Left lung (tissue), 10 donors: ENCODE results near the gene ATXN3L. TPM values are rescaled to one million over a fixed set of nuclear protein-coding genes. Genes with fewer than 3 reads are reported as not detected.

Experiments
- ATAC-seq: fragments of 200-7000 bp; cut with Tn5 transposase; one replicate; pipeline ENCODE4 v1.9.1; 2020; ENCODE audit warnings: moderate library complexity
- DNase-seq, 4 donors: peaks; one replicate each; pipeline ENCODE4 v3.0.0-alpha.2; 2013 to 2020
- H3K27ac ChIP-seq, 2 donors: fragments of 200-600 bp; sonication (generic) in 1 of 2; one replicate each; pipeline versions ENCODE4 v1.5.0 to v1.8.0; 2020 to 2021
- H3K27me3 ChIP-seq, 2 donors: fragments of 200-600 bp; sonication (generic) in 1 of 2; one replicate each; pipeline versions ENCODE4 v1.5.0 to v1.8.0; 2020 to 2021
- H3K36me3 ChIP-seq, 2 donors: fragments of 200-600 bp; sonication (generic) in 1 of 2; one replicate each; pipeline versions ENCODE4 v1.5.0 to v1.8.0; 2020 to 2021
- H3K4me1 ChIP-seq, 2 donors: fragments of 200-600 bp; one replicate each; pipeline ENCODE4 v1.8.0; 2021
- H3K4me3 ChIP-seq, 2 donors: fragments of 200-600 bp; sonication (generic) in 1 of 2; one replicate each; pipeline versions ENCODE4 v1.5.0 to v1.8.0; 2020 to 2021; ENCODE audit warnings: mild to moderate bottlenecking in 1 of 2
- H3K9me3 ChIP-seq, 2 donors: fragments of 200-600 bp; sonication (generic) in 1 of 2; one replicate each; pipeline versions ENCODE4 v1.5.0 to v1.8.0; 2020 to 2021
- intact Hi-C, 2 donors: fragments of 100-400 bp; cut with DNase I; formaldehyde crosslinking; loops; one replicate each; pipeline versions ENCODE4 v1.11.2 to v1.14.2; 2022
- polyA plus RNA-seq, 6 donors: library from polyadenylated mRNA; unstranded; fragments of 120-200 nt; gene quantifications; one replicate each; pipeline ENCODE4 v1.2.1, GENCODE V29; 2013; ENCODE audit not compliant: insufficient read length in 6 of 6
- total RNA-seq, 2 donors: library from RNA; stranded (reverse); fragmentation: NEBNext Ultra II Directional; extraction: Animal tissue kit (Norgen Biotek cat#: 25700); gene quantifications; one replicate each; pipeline ENCODE4 v1.2.1, GENCODE V29; 2021
- TF ChIP-seq, protein P1 (sequence below), 2 donors: fragments of 200-600 bp; sonication (generic) in 1 of 2; IDR thresholded peaks; one replicate each; pipeline versions ENCODE4 v1.5.0 to v1.8.0; 2021; ENCODE audit warnings: antibody characterized with exemption in 2 of 2
- donor health status: DM: no; HTN: yes; CAD: no.
- donor health status: DM: no; HTN: no; CAD: no.

ATXN3L gene
- total and polyA plus RNA-seq, 8 donors, result not detected

DNA sequence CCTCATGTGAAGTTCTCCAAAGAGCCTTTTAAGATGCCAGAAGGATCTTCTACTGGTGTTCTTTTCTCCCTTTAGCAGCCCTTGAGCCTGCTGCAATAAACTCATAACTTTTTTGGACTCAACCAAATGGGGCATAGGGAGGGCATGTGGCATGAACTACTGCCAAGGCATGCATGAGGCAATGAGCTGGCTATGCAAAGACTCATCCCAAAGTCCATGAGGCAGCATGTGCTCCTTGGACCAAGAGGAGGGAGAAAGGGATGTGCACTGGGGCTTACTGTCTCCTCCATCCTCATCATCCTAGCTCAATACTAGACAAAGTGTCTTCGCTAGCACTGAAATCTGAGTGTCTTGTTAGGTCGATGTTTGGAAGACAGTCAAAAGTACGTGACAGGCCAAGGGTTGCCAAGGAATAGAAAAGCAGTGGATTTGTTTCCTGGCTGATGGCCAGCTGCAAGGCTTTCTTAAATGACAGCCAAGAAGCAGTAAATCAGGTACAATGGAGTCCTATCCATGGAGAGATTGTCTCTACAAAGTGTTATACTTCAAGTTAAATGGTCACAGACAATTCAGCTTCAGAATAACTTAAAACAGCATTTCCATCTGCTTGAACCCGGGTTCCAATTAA, 44.5 kb upstream of the ATXN3L start:
- no peaks in the 10 kb centered on the region for H3K36me3 ChIP-seq
- no peaks in the 10 kb centered on the region for H3K9me3 ChIP-seq
- H3K27ac ChIP-seq, result no peak overlapping the region
- TF ChIP-seq, protein P1, sequence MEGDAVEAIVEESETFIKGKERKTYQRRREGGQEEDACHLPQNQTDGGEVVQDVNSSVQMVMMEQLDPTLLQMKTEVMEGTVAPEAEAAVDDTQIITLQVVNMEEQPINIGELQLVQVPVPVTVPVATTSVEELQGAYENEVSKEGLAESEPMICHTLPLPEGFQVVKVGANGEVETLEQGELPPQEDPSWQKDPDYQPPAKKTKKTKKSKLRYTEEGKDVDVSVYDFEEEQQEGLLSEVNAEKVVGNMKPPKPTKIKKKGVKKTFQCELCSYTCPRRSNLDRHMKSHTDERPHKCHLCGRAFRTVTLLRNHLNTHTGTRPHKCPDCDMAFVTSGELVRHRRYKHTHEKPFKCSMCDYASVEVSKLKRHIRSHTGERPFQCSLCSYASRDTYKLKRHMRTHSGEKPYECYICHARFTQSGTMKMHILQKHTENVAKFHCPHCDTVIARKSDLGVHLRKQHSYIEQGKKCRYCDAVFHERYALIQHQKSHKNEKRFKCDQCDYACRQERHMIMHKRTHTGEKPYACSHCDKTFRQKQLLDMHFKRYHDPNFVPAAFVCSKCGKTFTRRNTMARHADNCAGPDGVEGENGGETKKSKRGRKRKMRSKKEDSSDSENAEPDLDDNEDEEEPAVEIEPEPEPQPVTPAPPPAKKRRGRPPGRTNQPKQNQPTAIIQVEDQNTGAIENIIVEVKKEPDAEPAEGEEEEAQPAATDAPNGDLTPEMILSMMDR (IDR thresholded peaks at IDR 0.05), result no peak
- no peak for ATAC-seq
- intact Hi-C loops, result no loop called here
- H3K4me1 ChIP-seq, result no peaks in the 10 kb centered on the region
- H3K4me3 ChIP-seq, result no peak overlapping the region
- no peak for DNase-seq
- peaks cover 0 to 5% of the 10 kb centered on the region in 2 donors for H3K27me3 ChIP-seq

DNA sequence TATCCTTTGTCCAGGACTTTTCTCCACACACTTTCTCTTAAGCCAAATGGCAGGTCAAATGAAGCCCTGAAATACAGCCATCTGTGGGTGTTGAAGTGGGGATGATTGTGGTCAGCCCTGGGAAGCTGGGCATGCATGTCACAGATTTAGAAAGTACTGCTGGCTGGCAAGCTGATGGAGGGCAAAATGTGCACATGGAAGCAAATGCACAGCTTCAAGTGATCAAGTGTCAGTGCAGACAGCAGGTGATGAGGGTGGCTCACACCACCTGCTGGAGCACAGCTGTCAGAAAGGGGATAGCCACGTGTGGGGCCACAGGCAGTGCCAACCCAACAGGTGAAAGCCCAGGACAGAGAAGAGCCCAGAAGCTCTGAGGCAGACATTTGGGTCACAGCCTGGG, 40.3 kb upstream of the ATXN3L start:
- intact Hi-C loops, result no loop called here
- peaks cover 0 to 5% of the 10 kb centered on the region in 2 donors for H3K27me3 ChIP-seq
- TF ChIP-seq, protein P1 (IDR thresholded peaks at IDR 0.05), result no peak
- no peaks in the 10 kb centered on the region for H3K4me1 ChIP-seq
- no peak overlapping the region for H3K27ac ChIP-seq
- ATAC-seq, result no peak
- no peaks in the 10 kb centered on the region for H3K36me3 ChIP-seq
- no peak overlapping the region for H3K4me3 ChIP-seq
- no peak for DNase-seq
- H3K9me3 ChIP-seq, result no peaks in the 10 kb centered on the region

DNA sequence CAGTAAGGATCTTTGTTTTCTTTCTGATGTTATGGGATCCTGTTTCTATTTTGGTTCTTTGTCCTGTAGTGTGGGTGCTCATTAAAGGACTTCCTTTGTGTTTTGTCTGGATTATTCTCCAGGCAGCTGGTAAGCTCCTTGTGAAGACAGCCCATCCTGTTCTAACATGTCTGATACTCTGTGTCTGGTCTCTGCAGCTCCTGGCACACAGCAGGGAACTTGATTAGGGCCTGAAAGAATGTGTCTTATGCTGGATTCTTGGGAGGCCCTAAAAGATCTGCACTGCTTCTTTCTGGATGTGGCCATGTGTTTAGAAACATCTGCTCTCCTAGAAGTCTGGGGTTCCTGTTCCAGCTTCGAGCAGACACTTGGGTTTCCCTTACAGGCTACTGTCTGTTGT, 38.1 kb upstream of the ATXN3L start:
- no peak for ATAC-seq
- H3K27ac ChIP-seq, result peak overlapping the region in 1 of 2 donors; percentile 8
- H3K4me3 ChIP-seq, result no peak overlapping the region
- TF ChIP-seq, protein P1 (IDR thresholded peaks at IDR 0.05), result no peak
- H3K27me3 ChIP-seq, result peaks cover 0 to 5% of the 10 kb centered on the region in 2 donors
- H3K36me3 ChIP-seq, result no peaks in the 10 kb centered on the region
- intact Hi-C loops, result no loop called here
- no peak for DNase-seq
- no peaks in the 10 kb centered on the region for H3K9me3 ChIP-seq
- H3K4me1 ChIP-seq, result no peaks in the 10 kb centered on the region

DNA sequence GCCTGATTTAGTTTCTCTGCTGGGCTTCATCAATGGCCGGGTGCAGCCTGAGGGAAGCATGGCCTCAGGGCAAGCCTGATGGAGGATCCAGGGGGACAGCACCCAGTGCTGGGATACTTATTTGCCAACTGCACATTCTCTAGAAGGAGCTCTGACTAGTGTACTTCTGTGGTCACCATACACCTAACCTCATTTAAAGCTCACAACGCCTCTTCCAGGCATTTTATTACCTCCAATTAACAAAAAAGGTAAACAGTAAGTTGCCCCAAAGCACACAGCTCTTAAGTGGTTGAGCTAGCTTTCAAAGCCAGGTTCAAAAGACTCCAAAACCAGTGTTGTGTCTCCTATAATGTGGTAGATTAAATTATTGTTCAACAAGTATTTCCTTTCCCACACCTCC, 26.8 kb upstream of the ATXN3L start:
- H3K4me1 ChIP-seq, result no peaks in the 10 kb centered on the region
- no peak overlapping the region for H3K27ac ChIP-seq
- DNase-seq, result no peak
- TF ChIP-seq, protein P1 (IDR thresholded peaks at IDR 0.05), result no peak
- H3K36me3 ChIP-seq, result no peaks in the 10 kb centered on the region
- H3K4me3 ChIP-seq, result no peak overlapping the region
- no peaks in the 10 kb centered on the region for H3K27me3 ChIP-seq
- peak; percentile 47 for ATAC-seq
- H3K9me3 ChIP-seq, result no peaks in the 10 kb centered on the region
- intact Hi-C loops, result no loop called here

DNA sequence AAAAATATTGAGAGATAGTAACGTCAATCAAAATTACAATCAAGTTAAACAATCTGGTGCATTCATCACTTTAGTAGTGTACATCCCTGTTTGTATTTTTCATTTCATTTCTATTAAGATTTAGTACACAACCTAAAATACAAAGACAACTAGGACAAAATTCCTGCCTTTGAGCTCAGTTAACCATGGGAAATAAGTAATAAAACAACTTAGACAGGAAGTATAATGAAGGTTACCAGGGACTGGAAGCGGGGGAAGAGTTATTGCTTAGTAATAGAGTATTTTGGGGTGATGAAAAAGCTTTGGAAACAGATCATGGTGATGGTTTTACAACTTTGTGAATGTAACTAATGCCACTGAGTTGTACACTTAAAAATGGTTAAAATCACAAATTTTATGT, 25.6 kb upstream of the ATXN3L start:
- no peak overlapping the region for H3K4me3 ChIP-seq
- H3K27ac ChIP-seq, result no peak overlapping the region
- DNase-seq (no peak), ATAC-seq (no peak)
- TF ChIP-seq, protein P1 (IDR thresholded peaks at IDR 0.05), result no peak
- H3K4me1 ChIP-seq, result no peaks in the 10 kb centered on the region
- intact Hi-C loops, result no loop called here
- H3K27me3 ChIP-seq, result no peaks in the 10 kb centered on the region
- no peaks in the 10 kb centered on the region for H3K36me3 ChIP-seq
- no peaks in the 10 kb centered on the region for H3K9me3 ChIP-seq
